Stimulated activated naive CD8-positive, alpha-beta T cell treated with anti-CD3 and anti-CD28 coated beads, Interleukin-15, Interleukin-2, amounts not matched to agents 100 ng/mL and 50 ng/mL, for 24 hours (primary cell): ENCODE results near the gene ANKRD12.
A peak's percentile ranks its signal among the peaks of the same experiment; 100 is the strongest.

Source experiments
- H3K27ac Mint-ChIP-seq: one replicate; pipeline ENCODE4 v1.8.0; 2021; ENCODE audit warnings: mild to moderate bottlenecking, mixed read lengths
- H3K27me3 Mint-ChIP-seq: one replicate; pipeline ENCODE4 v1.8.0; 2021; ENCODE audit warnings: mixed read lengths
- H3K36me3 Mint-ChIP-seq: one replicate; pipeline ENCODE4 v1.8.0; 2021; ENCODE audit warnings: low read depth, mixed read lengths
- H3K4me1 Mint-ChIP-seq: one replicate; pipeline ENCODE4 v1.8.0; 2021; ENCODE audit warnings: low read depth, mixed read lengths
- H3K4me3 Mint-ChIP-seq: one replicate; pipeline ENCODE4 v1.8.0; 2021; ENCODE audit warnings: mild to moderate bottlenecking, mixed read lengths
- H3K9me3 Mint-ChIP-seq: one replicate; pipeline ENCODE4 v1.8.0; 2021; ENCODE audit warnings: mixed read lengths

The ANKRD12 gene

DNA sequence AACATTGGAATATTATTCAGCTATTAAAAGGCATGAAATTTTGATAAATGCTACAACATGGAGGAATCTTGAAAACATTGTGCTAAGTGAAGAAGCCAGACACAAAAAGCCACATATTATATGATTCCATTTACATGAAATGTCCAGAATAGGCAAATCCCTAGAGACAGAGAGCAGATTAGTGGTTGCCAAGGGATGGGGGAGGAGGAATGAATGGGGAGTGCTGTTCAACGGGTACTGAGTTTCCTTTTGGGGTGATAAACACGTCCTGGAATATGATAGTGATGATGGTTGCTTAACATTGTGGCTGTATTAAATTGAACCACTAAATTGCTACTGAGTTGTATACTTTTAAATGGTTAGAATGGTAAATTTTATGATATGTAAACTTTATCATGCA is 189.1 kb downstream of the ANKRD12 start:
- H3K4me3 Mint-ChIP-seq: no peak overlapping the region
- H3K27me3 Mint-ChIP-seq: peaks cover 18% of the 10 kb centered on the region
- H3K4me1 Mint-ChIP-seq: no peaks in the 10 kb centered on the region
- no peak overlapping the region for H3K27ac Mint-ChIP-seq
- peaks cover 4% of the 10 kb centered on the region for H3K9me3 Mint-ChIP-seq
- H3K36me3 Mint-ChIP-seq: peaks cover 4% of the 10 kb centered on the region

DNA sequence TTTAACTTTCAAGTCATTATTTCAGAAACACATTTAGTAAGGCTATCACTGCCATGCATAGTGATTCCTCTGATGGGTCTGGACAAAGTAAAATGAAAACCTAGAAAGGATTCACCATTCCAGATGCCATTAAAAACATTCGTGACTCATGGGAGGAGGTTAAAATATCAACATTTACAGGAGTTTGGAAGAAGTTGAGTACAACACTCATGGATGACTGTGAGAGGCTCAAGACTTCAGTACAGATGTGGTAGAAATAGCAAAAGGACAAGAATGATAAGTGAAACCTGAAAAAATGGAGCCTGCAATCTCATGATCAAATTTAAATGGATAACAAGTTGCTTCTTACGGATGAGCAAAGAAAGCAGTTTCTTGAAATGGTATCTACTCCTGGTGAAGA is 192.2 kb downstream of the ANKRD12 start:
- H3K36me3 Mint-ChIP-seq: no peaks in the 10 kb centered on the region
- peaks cover 12% of the 10 kb centered on the region for H3K27me3 Mint-ChIP-seq
- peaks cover 1% of the 10 kb centered on the region for H3K4me1 Mint-ChIP-seq
- no peak overlapping the region for H3K4me3 Mint-ChIP-seq
- no peak overlapping the region for H3K27ac Mint-ChIP-seq
- peaks cover 3% of the 10 kb centered on the region for H3K9me3 Mint-ChIP-seq

DNA sequence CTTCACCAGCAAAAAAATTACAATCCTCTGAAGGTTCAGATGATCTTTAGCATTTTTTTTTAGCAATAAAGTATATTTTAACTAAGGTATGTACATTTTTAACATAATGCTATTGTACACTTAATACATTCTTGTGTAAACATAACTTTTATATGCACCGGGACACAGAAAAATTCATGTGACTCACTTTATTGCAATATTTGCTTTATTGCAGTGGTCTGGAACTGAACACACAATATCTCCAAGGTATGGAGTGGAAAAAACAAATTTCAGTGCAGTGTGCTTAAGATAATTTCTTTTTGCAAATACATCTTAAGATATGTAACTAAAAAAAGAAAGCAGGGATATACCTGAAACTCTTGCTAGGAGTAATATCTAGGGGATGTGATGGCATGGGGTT is 192.9 kb downstream of the ANKRD12 start:
- Mint-ChIP-seq H3K27me3 (peaks cover 16% of the 10 kb centered on the region), H3K4me1 (peaks cover 5% of the 10 kb centered on the region), H3K9me3 (peaks cover 3% of the 10 kb centered on the region), H3K4me3 (no peak overlapping the region), H3K36me3 (no peaks in the 10 kb centered on the region), H3K27ac (no peak overlapping the region)

DNA sequence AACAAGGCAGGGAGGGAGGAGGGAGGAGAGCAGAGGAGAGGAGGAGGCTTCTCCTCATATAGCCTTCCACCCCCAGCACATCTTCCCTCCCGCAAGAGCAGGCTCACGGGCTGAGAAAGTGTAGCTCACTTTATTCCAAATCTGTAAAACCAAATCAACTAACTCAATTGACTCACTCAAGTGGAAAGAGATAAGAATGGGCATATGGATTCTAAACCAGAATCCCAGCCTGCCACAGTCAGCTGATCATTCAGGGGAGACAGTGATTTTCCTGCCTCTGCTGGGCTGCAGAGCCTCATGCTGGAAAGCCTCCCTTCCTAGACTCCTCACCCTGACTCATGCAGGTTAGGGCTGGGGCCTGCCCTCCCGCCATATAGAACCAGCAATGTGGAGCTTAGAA is 193.8 kb downstream of the ANKRD12 start:
- Mint-ChIP-seq H3K36me3 (no peaks in the 10 kb centered on the region), H3K27me3 (peaks cover 16% of the 10 kb centered on the region), H3K27ac (no peak overlapping the region), H3K9me3 (peaks cover 3% of the 10 kb centered on the region), H3K4me1 (peaks cover 8% of the 10 kb centered on the region), H3K4me3 (no peak overlapping the region)

DNA sequence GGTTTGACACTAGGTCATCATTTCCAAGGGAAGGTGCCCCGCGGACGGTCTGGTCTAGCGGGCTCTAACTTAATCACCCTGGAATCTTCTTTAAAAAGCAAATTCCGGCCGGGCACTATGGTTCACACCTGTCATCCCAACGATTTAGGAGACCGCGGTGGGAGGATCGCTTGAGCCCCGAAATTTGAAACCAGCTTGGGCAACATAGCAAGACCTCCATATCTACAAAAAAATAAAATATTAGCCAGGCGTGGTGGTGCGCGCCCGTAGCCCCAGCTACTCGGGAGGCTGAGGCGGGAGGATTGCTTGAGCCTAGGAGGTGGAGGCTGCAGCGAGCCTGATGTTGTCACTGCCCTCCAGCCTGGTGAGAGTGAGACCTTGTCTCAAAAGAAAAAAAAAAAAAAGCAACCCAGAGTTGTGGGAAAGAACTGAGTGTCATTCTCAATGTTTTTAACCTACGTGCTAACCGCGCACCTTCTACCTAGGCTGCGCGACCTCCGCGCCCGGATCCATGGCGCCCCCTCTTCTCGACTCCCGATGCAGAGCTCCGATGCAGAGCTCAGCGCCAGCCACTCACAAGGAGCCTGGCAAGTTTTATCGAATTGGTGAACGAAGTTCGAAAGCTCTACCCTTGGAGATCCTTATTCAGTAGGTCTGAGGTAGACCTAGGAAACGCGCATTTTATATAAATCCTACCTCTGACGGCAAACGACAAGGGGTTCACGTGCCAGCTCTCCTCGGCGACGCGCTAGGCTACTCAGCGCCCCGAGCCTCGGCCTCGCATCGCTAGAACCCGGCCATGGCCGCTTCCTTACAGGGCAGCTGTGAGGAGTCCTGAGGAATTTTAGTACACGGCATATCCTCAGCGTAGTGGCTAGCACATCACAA is 197.1 kb downstream of the ANKRD12 start:
- Mint-ChIP-seq H3K4me3 (peak overlapping the region; percentile 86), H3K9me3 (peaks cover 3% of the 10 kb centered on the region), H3K27me3 (peaks cover 15% of the 10 kb centered on the region), H3K27ac (peak overlapping the region; percentile 55), H3K36me3 (peaks cover 9% of the 10 kb centered on the region), H3K4me1 (peaks cover 29% of the 10 kb centered on the region)

DNA sequence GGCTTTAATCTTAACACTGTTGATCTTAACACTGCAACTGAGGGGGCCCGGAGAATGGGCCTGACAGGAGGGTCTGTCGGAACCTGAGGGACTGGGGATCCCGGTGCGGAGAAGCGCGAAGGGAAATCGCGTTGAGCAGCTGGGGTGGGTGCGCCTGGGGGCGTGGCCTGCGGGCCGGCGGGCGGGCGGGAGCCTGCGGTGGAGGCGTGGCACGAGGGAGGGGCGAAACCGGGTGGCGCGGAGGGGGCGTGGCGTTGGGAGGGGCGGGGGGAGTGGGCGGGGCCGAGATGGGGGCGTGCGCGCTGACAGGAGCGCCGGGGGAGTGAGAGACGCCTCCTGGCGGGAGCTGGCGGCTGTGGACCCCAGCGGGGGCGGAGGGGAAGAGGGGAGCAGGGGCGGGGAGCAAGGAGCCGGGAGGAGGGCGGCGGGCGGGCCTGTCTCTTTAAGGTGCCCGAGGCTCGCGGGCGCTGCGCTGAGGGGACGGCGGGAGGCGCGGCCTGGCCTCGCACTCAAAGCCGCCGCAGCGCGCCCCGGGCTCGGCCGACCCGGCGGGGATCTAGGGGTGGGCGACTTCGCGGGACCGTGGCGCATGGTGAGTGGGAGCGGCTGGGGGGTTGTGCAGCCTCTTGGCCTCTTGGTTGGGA is 197.9 kb downstream of the ANKRD12 start, which contains the start of gene TWSG1:
TWSG1 (plus strand) TSS at position 445 of the 644 bp plus-strand sequence. CDS start 2,457 bp downstream, outside the sequence.
- Mint-ChIP-seq H3K4me3 (peak within 1 kb of the TSS; percentile 88), H3K4me1 (peaks cover 29% of the 10 kb centered on the region), H3K27me3 (peaks cover 9% of the 10 kb centered on the region), H3K9me3 (peaks cover 3% of the 10 kb centered on the region), H3K27ac (peak within 1 kb of the TSS; percentile 55), H3K36me3 (peaks cover 15% of the 10 kb centered on the region)

DNA sequence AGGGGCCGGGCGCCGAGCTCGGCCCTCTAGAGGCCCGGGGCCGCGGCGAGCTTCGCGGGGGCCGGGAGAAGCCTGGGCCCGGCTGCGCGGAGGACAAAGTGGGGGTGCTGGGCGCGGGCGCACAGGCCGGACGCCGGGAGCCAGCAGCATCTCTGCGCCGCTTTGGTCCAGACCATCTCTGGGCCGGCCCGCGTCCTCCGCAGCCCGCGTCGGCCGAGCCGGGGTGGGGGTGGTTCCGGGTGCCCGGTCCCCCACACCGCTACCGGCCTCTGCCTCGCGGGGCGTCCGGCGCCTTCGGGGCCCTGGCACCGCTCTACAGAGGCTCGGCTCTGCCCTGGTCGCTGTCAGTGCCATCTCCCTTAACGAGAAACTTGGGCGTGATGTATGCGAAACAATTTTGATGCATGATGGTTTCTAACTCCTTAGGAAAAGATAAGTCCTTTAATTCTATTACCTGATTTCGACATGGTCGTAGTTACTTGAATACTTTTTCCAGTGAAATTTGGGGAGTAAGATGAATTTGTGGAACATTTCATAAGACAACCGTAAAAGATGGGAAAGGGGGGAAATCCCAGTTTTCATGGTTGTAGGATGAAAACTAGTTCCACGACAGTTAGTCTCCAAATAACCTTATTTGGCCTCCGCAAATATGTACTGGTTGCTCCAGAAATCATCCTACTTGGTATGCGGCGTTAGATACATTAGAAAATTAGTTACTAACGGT is 198.6 kb downstream of the ANKRD12 start:
- Mint-ChIP-seq H3K27ac (peak overlapping the region; percentile 21), H3K4me3 (peak overlapping the region; percentile 88), H3K36me3 (peaks cover 15% of the 10 kb centered on the region), H3K4me1 (peaks cover 29% of the 10 kb centered on the region), H3K27me3 (peaks cover 9% of the 10 kb centered on the region), H3K9me3 (peaks cover 3% of the 10 kb centered on the region)
